Measurements from ENCODE around the gene OLIG1.

GRCh38 chr21:33096426-33096825, 26.5 kb downstream of the OLIG1 start:
- TF ChIP-seq, protein P1, sequence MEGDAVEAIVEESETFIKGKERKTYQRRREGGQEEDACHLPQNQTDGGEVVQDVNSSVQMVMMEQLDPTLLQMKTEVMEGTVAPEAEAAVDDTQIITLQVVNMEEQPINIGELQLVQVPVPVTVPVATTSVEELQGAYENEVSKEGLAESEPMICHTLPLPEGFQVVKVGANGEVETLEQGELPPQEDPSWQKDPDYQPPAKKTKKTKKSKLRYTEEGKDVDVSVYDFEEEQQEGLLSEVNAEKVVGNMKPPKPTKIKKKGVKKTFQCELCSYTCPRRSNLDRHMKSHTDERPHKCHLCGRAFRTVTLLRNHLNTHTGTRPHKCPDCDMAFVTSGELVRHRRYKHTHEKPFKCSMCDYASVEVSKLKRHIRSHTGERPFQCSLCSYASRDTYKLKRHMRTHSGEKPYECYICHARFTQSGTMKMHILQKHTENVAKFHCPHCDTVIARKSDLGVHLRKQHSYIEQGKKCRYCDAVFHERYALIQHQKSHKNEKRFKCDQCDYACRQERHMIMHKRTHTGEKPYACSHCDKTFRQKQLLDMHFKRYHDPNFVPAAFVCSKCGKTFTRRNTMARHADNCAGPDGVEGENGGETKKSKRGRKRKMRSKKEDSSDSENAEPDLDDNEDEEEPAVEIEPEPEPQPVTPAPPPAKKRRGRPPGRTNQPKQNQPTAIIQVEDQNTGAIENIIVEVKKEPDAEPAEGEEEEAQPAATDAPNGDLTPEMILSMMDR (conservative IDR thresholded peaks at IDR 0.05 in 1 of 2, IDR thresholded peaks at IDR 0.05 in 1 of 2; ENCODE audit: extremely low read depth in 1 of 2, insufficient read depth in 1 of 2, low read depth in 1 of 2, low read length in 2 of 2): no peak
- TF ChIP-seq EZH2 (IDR thresholded peaks at IDR 0.05; ENCODE audit: borderline replicate concordance, low read length): no peak
